ENCODE data around the gene MTX1.
A peak's percentile ranks its signal among the peaks of the same experiment; 100 is the strongest.

MTX1 gene

DNA sequence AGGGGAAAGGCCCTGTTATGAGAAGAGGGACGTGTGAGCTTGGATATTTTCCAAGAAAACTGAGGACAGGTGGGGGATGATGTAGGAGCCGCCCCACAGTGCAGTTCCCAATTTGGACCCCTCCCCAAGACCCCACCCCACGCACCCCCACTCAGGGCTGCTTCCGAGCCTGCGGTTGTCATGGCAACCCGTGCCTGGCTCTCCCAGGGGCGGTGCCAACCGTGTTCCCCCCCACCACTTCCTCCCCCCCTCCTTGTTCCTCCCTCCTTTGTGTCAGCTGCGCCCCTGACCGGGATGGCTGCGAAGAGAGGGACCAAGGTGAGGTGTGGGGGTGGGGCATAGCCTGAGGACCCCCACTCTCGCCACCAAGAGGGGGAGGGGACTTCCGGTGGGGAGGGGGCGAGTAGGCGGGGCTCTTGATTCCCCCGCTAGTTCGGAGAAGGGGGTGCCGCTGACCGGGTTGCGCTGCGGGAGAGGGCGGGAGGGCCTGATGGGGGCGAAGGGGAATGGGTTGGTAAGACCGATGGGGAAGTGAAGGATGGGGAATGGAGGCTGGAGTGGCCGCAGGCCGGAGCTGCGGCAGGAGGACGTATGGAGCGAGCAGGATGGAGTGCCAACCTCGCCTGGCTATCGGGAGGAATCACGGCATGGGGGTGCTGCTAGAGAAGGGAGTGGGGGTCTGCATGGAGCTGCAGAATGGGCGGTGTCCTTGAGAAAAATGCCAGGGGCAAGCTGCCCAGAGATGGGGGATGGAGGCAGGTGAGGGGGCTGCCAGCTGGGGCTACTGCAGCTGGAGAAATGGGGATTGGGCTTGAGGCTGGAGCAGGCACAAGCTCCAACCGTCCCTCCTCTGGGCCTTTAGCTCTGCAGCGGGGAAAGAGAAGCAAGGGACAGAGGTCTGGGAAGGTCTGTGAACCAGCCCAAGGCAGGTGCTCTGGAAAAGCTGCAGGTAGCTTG lies 33.9 kb upstream of the MTX1 start:
- DNase-seq (ENCODE audit: low read depth in 3 of 3), result peak in 1 of 3 experiments; percentile 54

DNA sequence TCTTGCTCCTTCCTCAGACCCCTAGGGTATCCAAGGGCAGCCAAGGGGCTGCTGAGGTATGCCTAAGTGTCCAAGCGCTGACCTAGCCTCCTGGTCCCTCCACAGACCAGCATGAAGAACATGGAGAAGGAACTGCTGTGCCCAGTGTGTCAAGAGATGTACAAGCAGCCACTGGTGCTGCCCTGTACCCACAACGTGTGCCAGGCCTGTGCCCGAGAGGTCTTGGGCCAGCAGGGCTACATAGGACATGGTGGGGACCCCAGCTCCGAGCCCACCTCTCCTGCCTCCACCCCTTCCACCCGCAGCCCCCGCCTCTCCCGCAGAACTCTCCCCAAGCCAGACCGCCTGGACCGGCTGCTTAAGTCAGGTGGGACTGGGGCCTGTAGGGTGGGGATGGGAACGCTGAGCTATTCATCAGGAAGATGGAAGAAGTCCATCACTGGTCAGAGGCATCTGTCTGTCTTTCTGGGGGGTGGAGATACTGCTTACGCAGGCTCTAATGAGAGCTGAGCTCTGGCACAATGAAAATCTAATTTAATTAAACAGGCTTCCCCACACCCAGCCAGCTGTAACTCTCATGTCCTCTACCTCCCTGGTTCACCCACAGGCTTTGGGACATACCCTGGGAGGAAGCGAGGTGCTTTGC lies 33.1 kb upstream of the MTX1 start:
- DNase-seq (ENCODE audit: low read depth in 3 of 3), result no peak

DNA sequence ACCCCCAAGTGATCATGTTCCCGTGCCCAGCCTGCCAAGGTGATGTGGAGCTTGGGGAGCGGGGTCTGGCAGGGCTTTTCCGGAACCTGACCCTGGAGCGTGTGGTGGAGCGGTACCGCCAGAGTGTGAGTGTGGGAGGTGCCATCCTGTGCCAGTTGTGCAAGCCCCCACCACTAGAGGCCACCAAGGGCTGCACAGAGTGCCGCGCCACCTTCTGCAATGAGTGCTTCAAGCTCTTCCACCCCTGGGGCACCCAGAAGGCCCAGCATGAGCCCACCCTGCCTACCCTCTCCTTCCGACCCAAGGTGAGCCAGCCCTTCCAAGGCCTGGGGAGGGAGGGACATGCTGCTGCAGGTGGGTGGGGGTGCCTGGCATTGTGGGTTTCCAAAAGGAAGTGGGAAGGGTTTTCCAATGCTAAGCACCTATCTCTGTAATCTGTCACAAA lies 32.5 kb upstream of the MTX1 start:
- DNase-seq (ENCODE audit: low read depth in 3 of 3), result no peak

DNA sequence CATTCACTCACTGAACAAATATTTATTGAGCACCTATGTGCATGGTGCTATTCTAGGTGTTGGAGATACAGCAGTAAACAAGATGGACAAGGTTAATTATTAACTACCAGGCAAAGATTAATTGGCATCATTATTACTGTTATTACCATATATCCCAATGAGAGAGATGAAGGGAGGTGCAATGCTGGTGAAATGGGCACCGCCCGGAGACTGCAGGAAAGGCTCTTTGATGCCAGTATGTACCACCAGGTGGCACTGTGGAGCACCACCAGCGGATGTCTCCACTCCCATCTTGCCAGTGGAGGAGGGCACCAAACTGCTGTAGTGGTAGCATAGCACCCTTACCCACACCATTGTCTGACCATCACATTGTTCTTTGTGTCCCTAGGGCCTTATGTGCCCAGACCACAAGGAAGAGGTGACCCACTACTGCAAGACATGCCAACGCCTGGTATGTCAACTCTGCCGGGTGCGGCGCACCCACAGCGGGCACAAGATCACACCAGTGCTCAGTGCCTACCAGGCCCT lies 31.9 kb upstream of the MTX1 start:
- peak; percentile 73 to 85 (median 81) for DNase-seq (ENCODE audit: low read depth in 3 of 3)

DNA sequence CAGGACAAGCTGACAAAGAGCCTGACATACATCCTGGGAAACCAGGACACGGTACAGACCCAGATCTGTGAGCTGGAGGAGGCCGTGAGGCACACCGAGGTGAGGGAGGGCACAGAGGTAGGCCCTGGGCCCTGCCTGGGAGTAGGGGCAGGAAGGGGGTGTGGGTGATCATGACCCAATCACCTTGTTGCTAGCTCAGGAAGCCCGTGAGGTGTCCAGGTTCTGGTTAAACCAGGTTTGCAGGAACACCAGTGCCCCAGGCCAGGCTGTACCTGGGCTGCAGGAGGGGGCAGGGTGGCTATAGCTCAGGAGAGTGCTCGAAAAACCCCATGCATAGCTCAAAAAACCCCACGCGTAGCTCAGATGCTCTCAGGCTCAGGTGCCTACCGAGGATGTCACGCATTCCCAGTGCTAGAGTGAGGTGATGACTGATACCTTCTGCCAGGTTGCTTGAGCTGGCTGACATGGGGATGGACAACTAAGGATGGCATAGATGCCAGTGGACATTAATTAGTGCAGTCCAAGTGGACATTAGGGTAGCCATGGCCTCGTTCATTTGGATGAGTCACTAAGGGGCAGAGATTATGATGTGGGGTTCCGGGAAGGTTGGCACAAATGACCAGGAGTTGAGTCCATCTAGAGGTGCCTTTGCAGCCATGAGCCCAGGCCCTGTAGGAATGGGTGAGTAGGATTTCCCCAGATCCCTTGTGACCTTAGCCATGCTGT lies 31.1 kb upstream of the MTX1 start:
- no peak for DNase-seq (ENCODE audit: low read depth in 3 of 3)

DNA sequence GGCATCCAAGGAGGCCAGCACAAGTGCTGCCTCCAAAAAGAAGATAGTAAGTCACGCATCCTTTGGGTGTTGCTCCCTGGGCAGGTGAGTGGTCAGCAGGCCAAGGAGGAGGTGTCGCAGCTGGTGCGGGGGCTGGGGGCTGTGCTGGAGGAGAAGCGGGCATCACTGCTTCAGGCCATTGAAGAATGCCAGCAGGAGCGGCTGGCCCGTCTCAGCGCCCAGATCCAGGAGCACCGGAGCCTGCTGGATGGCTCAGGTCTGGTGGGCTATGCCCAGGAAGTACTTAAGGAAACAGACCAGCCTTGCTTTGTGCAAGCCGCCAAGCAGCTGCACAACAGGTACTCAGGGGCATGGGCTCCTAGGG lies 30.6 kb upstream of the MTX1 start:
- no peak for DNase-seq (ENCODE audit: low read depth in 3 of 3)

DNA sequence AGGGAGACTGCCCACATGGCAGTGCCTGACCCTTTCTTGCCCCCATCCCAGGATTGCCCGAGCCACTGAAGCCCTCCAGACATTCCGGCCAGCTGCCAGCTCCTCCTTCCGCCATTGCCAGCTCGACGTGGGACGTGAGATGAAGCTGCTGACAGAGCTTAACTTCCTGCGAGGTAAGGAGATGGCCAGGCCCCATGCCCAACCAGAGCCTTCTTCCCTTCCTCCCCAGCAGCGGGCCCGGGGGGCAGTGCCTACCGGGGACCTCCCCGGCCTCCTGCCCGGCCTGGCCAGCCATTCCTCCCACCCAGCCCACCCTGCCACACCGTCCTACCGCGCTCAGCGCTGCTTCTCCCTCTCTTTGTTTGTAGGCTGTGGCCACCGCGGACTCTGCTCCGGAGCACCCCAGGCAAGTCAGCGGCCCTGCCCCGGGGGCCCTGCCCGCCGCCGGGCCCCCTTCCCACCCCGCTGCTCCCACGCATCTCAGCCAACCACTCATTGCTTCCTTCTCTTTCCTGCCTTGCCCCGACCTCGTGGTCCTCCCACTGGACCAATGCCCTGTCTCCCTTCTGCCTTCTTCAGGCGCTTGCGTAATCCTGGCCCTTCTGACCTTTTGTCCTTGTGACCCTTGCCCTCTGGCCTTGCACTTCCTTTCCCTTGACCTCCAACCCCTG lies 29.9 kb upstream of the MTX1 start:
- DNase-seq (ENCODE audit: low read depth in 3 of 3), result no peak

DNA sequence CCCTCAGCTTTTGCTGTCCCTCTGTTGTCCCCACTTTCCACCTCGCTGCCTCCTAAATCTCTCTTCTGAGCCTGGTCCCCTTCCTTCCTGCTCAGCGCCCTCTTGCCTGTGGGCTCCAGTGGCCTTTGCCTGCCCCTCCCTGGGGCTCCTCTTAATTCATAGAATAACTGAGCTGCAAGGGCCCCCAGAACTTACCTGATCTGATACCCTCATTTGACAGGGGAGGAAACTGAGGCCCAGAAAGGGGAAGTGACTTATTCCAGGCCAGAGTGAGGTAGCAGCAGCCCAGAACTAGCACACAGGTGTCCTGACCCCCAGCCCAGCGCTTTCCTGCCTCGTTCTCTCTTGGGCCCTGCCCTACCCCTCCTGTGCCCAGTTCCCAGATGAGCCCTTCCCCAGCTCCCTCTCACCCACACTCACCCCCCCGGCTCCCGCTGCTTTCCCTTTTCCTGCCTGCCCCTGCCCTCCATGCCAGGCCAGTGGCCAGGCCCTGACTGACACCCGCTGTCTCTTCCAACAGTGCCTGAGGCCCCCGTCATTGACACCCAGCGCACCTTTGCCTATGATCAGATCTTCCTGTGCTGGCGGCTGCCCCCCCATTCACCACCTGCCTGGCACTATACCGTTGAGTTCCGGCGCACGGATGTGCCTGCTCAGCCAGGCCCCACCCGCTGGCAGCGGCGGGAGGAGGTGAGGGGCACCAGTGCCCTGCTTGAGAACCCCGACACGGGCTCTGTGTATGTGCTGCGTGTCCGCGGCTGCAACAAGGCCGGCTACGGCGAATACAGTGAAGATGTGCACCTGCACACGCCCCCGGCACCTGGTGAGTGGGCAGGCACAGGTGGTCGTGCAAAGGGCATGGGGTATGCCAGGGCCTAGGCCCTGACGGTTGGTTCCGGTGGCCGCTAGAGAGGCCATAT lies 29.1 kb upstream of the MTX1 start:
- DNase-seq (ENCODE audit: low read depth in 3 of 3), result no peak

DNA sequence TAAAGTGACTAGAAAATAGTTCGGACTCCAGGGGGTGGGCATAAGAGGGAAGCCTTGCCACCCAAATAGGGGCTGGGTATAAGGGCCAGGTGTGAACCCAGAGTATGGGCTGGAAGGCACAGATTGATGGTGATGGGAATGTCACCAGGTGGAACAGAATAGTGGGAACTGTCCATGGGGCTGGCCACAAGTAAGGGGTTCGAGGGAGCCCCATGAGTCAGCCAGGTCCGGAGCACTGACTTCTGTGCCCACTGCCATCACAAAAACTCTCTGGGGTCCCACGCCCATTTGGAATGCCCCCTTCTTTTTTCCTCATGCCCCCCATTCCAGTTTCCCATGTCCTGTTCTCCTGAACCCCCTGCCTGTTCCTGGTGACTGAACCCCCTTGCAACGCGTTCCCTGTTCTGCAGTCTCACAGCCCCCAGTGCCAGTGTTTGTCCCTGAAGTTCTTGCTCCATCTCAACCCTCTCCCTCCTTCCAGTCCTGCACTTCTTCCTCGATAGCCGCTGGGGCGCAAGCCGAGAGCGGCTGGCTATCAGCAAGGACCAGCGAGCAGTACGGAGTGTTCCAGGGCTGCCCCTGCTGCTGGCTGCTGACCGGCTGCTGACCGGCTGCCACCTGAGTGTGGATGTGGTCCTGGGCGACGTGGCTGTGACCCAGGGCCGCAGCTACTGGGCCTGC lies 27.0 kb upstream of the MTX1 start:
- DNase-seq (ENCODE audit: low read depth in 3 of 3), result no peak

DNA sequence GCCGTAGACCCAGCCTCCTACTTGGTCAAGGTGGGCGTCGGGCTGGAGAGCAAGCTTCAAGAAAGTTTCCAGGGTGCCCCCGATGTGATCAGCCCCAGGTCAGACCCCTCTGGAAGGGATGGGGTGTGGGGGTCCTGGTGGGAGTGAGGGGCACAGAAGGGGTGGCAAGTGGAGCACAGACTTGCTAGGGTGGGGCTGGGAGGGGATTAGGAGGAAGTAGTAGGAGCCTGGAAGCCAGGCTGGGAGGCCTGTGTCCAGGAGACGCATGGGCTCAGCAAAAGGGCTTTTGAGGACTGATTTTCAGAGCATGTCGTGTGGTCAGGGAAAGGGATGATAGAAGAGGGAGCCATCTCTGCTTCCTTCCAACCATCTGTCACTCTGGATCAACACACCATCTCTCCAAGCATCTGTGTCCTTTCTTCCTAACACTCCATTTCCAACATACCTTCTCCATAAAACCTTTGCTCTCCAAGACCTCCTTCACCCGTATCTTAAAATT lies 26.4 kb upstream of the MTX1 start:
- no peak for DNase-seq (ENCODE audit: low read depth in 3 of 3)

DNA sequence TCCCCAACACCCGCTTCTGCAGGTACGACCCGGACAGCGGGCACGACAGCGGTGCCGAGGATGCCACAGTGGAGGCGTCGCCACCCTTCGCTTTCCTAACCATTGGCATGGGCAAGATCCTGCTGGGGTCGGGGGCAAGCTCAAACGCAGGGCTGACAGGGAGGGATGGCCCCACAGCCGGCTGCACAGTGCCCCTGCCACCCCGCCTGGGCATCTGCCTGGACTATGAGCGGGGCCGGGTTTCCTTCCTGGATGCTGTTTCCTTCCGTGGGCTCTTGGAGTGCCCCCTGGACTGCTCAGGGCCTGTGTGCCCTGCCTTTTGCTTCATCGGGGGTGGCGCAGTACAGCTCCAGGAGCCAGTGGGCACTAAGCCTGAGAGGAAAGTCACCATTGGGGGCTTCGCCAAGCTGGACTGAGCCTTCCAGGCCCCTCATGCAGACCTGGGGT lies 24.7 kb upstream of the MTX1 start:
- DNase-seq (ENCODE audit: low read depth in 3 of 3), result no peak

DNA sequence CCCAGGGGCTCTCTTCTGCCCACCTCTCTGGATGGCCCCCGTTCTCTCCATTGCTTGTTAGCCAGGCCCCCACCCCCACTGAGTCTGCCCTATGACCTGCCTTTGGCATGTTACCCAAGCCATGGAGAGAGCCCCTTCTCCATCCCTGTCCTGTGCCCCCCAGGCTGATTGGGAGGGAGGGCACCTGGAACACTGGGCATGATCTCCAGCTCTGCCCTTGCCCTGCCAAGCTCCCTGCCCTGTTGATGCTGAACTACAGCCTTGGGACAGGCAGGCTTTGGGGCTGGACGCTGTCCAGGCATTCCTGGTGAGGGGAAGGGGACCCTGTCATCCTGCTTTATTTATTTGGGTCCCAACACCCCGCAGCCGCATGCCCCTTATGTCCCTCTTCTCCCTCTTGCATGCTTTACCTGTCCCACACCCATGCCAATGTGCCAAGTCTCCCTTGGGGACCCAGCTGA lies 24.1 kb upstream of the MTX1 start:
- no peak for DNase-seq (ENCODE audit: low read depth in 3 of 3)

DNA sequence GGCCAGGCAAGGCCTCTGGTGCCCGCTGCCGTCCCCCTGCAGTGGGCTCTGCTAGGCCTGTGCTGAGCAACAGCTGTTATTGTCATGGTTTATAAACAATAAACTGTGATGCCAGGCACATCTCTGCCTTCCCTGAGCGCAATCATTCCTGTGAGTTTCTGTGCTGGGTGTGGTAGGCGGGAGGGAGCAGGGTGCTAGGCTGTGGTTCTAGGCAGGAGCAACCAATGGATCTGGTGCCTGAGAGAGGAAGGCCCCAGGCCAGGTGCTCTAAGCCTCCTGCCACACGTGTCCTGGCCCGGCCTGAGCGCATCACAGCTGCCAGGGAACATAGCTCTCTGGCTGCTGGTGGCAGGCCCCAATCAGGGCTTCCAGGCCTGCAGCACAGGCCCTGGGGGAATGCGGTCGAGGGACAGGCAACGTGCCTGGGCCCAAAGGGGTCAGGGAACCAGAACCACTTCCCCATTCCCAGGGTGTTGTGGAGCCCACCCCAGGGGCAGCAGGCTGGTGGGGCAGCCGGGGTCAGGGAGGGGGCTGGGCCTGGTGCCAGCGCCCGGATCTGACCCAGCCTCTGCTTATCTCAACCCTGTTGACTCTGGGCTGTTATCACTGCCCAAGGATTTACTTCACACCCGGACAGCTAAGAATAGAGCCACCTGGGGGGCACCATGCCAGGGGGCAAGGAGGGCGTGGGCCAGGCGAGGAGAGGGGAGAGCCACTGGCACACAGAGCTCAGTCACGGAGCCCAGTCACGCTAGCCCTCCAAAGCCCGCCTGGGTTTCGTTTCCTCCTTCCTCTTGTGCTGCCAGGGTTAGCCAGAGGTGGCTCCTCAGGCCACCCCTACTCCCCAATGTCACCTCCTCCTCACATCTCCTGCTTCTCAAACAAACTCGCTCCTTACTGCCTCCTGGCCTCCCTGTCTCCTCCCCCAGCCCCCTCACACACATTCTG lies 23.4 kb upstream of the MTX1 start:
- DNase-seq (ENCODE audit: low read depth in 3 of 3), result no peak

DNA sequence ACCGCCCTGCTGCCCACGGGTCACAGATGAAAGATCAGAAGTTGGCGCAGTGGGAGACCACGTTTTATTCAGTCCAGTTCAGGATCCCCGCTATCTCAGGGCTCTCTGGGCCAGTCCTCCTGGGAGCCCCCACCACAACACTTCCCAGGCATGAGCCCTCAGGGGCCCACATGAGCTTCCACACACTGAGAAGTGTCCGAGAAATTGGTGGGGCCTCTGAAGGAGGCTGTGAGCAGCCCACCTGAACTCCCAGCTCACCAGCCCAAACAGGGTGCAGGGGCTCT lies 22.8 kb upstream of the MTX1 start:
- no peak for DNase-seq (ENCODE audit: low read depth in 3 of 3)

DNA sequence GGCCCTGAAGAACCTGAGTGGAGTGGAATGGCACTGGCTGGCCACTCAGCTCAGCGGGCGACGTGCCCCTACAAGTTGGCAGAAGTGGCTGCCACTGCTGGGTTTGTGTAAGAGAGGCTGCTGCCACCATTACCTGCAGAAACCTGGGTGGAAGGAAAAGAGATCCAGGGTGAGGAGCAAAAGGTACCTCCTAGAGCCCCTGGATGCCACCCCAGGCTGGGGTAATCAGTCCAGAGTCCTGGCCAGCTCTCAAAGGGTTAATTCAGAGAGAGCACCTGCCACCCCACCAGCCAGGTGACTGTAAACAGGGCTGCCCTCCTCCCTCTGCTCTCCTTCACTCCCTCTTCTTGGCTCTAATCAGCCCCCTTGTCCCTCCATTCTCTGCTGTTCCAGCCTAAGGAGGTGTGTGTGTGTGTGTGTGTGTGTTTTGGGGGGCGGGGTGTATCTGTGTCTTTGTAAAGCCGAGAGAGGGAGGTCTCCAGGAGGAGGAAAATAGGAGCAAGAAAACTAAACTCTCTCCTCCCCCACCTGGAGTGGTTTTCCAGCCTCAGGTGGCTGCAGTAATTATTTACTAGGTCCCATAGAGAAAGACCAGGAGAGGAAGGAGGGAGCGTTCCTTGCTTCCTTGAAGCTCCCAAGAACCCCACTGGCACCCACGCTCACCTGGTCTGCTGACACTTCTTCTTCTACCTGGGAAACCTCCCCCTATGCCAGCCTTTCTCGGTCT lies 22.3 kb upstream of the MTX1 start:
- no peak for DNase-seq (ENCODE audit: low read depth in 3 of 3)

DNA sequence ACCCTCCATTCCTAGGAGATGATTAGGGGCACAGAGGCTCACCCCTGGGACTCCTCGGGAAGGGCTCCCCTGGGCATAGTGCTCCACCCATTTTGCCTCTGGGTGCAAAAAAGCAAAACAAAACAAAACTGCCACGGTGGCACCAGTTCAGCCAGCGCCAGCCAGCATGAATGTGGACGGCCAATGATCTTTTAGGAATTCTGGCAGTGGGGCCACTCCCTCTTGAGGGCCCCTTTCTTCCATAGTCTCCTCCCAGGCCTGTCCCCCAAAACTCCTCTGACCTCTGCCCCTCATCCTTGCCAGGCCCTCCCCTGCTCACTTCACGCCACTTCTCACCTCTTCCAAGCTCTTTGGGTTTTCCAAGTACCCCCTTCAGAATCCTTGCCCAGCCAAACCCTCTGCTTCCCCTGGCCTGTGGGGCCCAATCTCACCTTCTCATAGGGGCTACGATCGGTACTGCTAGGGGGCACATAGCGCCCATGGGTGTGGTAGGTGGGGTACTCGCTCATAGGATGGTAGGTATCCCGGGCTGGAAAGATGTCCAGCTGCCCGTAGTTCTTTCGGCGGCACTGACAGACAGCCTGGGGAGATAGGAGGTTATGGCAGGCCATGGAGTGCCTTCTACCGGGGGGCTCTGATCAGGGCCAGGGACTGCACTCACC lies 21.6 kb upstream of the MTX1 start:
- no peak for DNase-seq (ENCODE audit: low read depth in 3 of 3)

DNA sequence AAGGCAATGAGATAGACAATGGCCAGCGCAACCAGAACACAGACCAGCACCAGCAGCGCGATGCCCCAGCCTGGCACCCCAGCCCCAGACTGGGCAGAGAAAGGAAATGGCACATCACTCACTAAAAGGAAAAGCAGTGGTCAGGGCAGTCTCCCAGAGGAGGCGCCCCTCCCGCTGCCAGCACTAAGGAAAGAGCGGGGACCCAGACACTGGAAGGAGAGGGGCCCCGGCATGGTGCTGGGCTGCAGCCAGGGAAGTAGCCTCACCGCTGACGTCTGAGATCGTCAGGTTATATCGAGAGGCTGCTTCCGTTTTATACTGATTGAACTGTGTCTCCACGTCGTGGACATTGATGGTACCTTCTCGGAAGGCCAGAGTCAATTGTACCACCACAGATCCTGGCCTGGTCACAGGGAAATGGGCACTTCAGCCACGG lies 21.0 kb upstream of the MTX1 start:
- DNase-seq (ENCODE audit: low read depth in 3 of 3), result no peak
